ENCODE measurements around the gene FN1. TPM values are rescaled to one million over a fixed set of nuclear protein-coding genes. Genes with fewer than 3 reads are reported as not detected.

Gene FN1
- total RNA-seq, 4 donors from 2014 or later = 24.8 to 341 (median 58.6) TPM

GRCh38 chr2:215407590-215408264 is 28.1 kb downstream of the FN1 start:
- no peaks in the 10 kb centered on the region for H3K27me3 ChIP-seq
- H3K4me1 ChIP-seq = no peaks in the 10 kb centered on the region
- no peak overlapping the region for H3K4me3 ChIP-seq
- no peak for DNase-seq
- in situ Hi-C loops (cut with MboI; ENCODE audit: low sequenced_read_pairs in 4 of 4) = no loop called here
- intact Hi-C loops (cut with DNase I; ENCODE audit: low total_unique reads) = no loop called here
- H3K27ac ChIP-seq = no peak overlapping the region
- TF ChIP-seq POLR2A (IDR thresholded peaks at IDR 0.05) (no peak), CTCF (IDR thresholded peaks at IDR 0.05 in 4 of 5, conservative IDR thresholded peaks at IDR 0.05 in 1 of 5) (no peak)
- H3K9me3 ChIP-seq = no peaks in the 10 kb centered on the region
- ATAC-seq = no peak
- peaks cover 0 to 9% of the 10 kb centered on the region in 2 donors for H3K36me3 ChIP-seq

- H3K4me1 ChIP-seq = no peaks in the 10 kb centered on the region
Observed at GRCh38 chr2:215407061-215407460, 28.8 kb downstream of the FN1 start.

GRCh38 chr2:215405722-215406581 is 29.9 kb downstream of the FN1 start:
- Histone ChIP-seq H3K9me3 (no peaks in the 10 kb centered on the region), H3K4me1 (no peaks in the 10 kb centered on the region), H3K36me3 (peaks cover 0 to 9% of the 10 kb centered on the region in 2 donors), H3K4me3 (no peak overlapping the region), H3K27me3 (no peaks in the 10 kb centered on the region), H3K27ac (no peak overlapping the region)
- in situ Hi-C loops (cut with MboI; ENCODE audit: low sequenced_read_pairs in 4 of 4) (no loop called here), intact Hi-C loops (cut with DNase I; ENCODE audit: low total_unique reads) (no loop called here)
- TF ChIP-seq POLR2A (IDR thresholded peaks at IDR 0.05) (no peak), CTCF (IDR thresholded peaks at IDR 0.05 in 4 of 5, conservative IDR thresholded peaks at IDR 0.05 in 1 of 5) (no peak)
- ATAC-seq (no peak), DNase-seq (no peak)

More at GRCh38 chr2:215407061-215407460, 28.8 kb downstream of the FN1 start:
- H3K36me3 ChIP-seq = peaks cover 0 to 9% of the 10 kb centered on the region in 2 donors
- no peak for DNase-seq
- TF ChIP-seq CTCF (IDR thresholded peaks at IDR 0.05 in 4 of 5, conservative IDR thresholded peaks at IDR 0.05 in 1 of 5) (no peak), POLR2A (IDR thresholded peaks at IDR 0.05) (no peak)
- intact Hi-C loops (cut with DNase I; ENCODE audit: low total_unique reads) = no loop called here
- H3K27ac ChIP-seq = no peak overlapping the region
- no peak for ATAC-seq
- H3K9me3 ChIP-seq = no peaks in the 10 kb centered on the region
- in situ Hi-C loops (cut with MboI; ENCODE audit: low sequenced_read_pairs in 4 of 4) = no loop called here
- H3K27me3 ChIP-seq = no peaks in the 10 kb centered on the region
- H3K4me3 ChIP-seq = no peak overlapping the region

GRCh38 chr2:215404348-215405012 is 31.4 kb downstream of the FN1 start:
- Histone ChIP-seq H3K4me1 (no peaks in the 10 kb centered on the region), H3K36me3 (peaks cover 0 to 4% of the 10 kb centered on the region in 2 donors), H3K9me3 (no peaks in the 10 kb centered on the region), H3K4me3 (no peak overlapping the region), H3K27me3 (no peaks in the 10 kb centered on the region), H3K27ac (no peak overlapping the region)
- TF ChIP-seq POLR2A (IDR thresholded peaks at IDR 0.05) (no peak), CTCF (IDR thresholded peaks at IDR 0.05 in 4 of 5, conservative IDR thresholded peaks at IDR 0.05 in 1 of 5) (no peak)
- in situ Hi-C loops (cut with MboI; ENCODE audit: low sequenced_read_pairs in 4 of 4) = no loop called here
- no peak for ATAC-seq
- no peak for DNase-seq
- intact Hi-C loops (cut with DNase I; ENCODE audit: low total_unique reads) = no loop called here

Measured in gastrocnemius medialis (tissue), 4 donors.